ENCODE results near the gene UBR4. TPM values are rescaled to one million over a fixed set of nuclear protein-coding genes. Genes with fewer than 3 reads are reported as not detected.

The UBR4 gene
- total RNA-seq, 2 experiments from 2014 or later, result 109 to 110 TPM

GRCh38 chr1:19120070-19120469 is 90.0 kb downstream of the UBR4 start:
- peaks cover 41% of the 10 kb centered on the region for H3K36me3 Mint-ChIP-seq
- H3K4me3 Mint-ChIP-seq, result no peak overlapping the region
- peaks cover 13% of the 10 kb centered on the region for H3K4me1 Mint-ChIP-seq
- no peaks in the 10 kb centered on the region for H3K9me3 Mint-ChIP-seq
- no peak overlapping the region for H3K27ac Mint-ChIP-seq
- DNase-seq, result no peak
- no peaks in the 10 kb centered on the region for H3K27me3 Mint-ChIP-seq

- Mint-ChIP-seq H3K27ac (no peak overlapping the region), H3K27me3 (no peaks in the 10 kb centered on the region), H3K9me3 (no peaks in the 10 kb centered on the region), H3K36me3 (peaks cover 41% of the 10 kb centered on the region), H3K4me3 (no peak overlapping the region), H3K4me1 (no peaks in the 10 kb centered on the region)
- DNase-seq, result no peak
Observed at GRCh38 chr1:19115082-19115808, 94.8 kb downstream of the UBR4 start.

GRCh38 chr1:19113697-19114092 is 96.4 kb downstream of the UBR4 start:
- no peak overlapping the region for H3K4me3 Mint-ChIP-seq
- H3K27me3 Mint-ChIP-seq, result no peaks in the 10 kb centered on the region
- no peaks in the 10 kb centered on the region for H3K4me1 Mint-ChIP-seq
- H3K9me3 Mint-ChIP-seq, result no peaks in the 10 kb centered on the region
- DNase-seq, result peak; percentile 9
- peaks cover 35% of the 10 kb centered on the region for H3K36me3 Mint-ChIP-seq
- H3K27ac Mint-ChIP-seq, result no peak overlapping the region

- Mint-ChIP-seq H3K27me3 (no peaks in the 10 kb centered on the region), H3K4me3 (no peak overlapping the region), H3K36me3 (peaks cover 33% of the 10 kb centered on the region), H3K4me1 (no peaks in the 10 kb centered on the region), H3K27ac (no peak overlapping the region), H3K9me3 (no peaks in the 10 kb centered on the region)
- no peak for DNase-seq
Observed at GRCh38 chr1:19112891-19113696, 97.0 kb downstream of the UBR4 start.

- H3K4me1 Mint-ChIP-seq, result no peaks in the 10 kb centered on the region
- no peaks in the 10 kb centered on the region for H3K9me3 Mint-ChIP-seq
- H3K27me3 Mint-ChIP-seq, result no peaks in the 10 kb centered on the region
- no peak for DNase-seq
- H3K4me3 Mint-ChIP-seq, result no peak overlapping the region
- H3K36me3 Mint-ChIP-seq, result peaks cover 32% of the 10 kb centered on the region
- H3K27ac Mint-ChIP-seq, result no peak overlapping the region
Observed at GRCh38 chr1:19110257-19110927, 99.7 kb downstream of the UBR4 start.

- Mint-ChIP-seq H3K27me3 (no peaks in the 10 kb centered on the region), H3K36me3 (peaks cover 27% of the 10 kb centered on the region), H3K4me3 (no peak overlapping the region), H3K4me1 (no peaks in the 10 kb centered on the region), H3K9me3 (no peaks in the 10 kb centered on the region), H3K27ac (no peak overlapping the region)
- no peak for DNase-seq
Observed at GRCh38 chr1:19109545-19109944, 100.5 kb downstream of the UBR4 start.

- H3K27ac Mint-ChIP-seq, result no peak overlapping the region
- H3K4me3 Mint-ChIP-seq, result no peak overlapping the region
- H3K9me3 Mint-ChIP-seq, result no peaks in the 10 kb centered on the region
- H3K4me1 Mint-ChIP-seq, result no peaks in the 10 kb centered on the region
- peaks cover 19% of the 10 kb centered on the region for H3K36me3 Mint-ChIP-seq
- DNase-seq, result no peak
- no peaks in the 10 kb centered on the region for H3K27me3 Mint-ChIP-seq
Observed at GRCh38 chr1:19101244-19101643, 108.8 kb downstream of the UBR4 start.

- no peaks in the 10 kb centered on the region for H3K9me3 Mint-ChIP-seq
- H3K4me1 Mint-ChIP-seq, result no peaks in the 10 kb centered on the region
- DNase-seq, result no peak
- no peak overlapping the region for H3K4me3 Mint-ChIP-seq
- H3K36me3 Mint-ChIP-seq, result peaks cover 19% of the 10 kb centered on the region
- no peaks in the 10 kb centered on the region for H3K27me3 Mint-ChIP-seq
- H3K27ac Mint-ChIP-seq, result no peak overlapping the region
Observed at GRCh38 chr1:19100028-19100427, 110.0 kb downstream of the UBR4 start.

GRCh38 chr1:19096990-19097389 is 113.1 kb downstream of the UBR4 start:
- Mint-ChIP-seq H3K27me3 (no peaks in the 10 kb centered on the region), H3K4me1 (no peaks in the 10 kb centered on the region), H3K4me3 (no peak overlapping the region), H3K9me3 (no peaks in the 10 kb centered on the region), H3K36me3 (peaks cover 22% of the 10 kb centered on the region), H3K27ac (no peak overlapping the region)
- DNase-seq, result no peak

GRCh38 chr1:19096036-19096833 is 113.8 kb downstream of the UBR4 start:
- no peaks in the 10 kb centered on the region for H3K4me1 Mint-ChIP-seq
- DNase-seq, result no peak
- H3K4me3 Mint-ChIP-seq, result no peak overlapping the region
- no peaks in the 10 kb centered on the region for H3K27me3 Mint-ChIP-seq
- no peaks in the 10 kb centered on the region for H3K9me3 Mint-ChIP-seq
- H3K36me3 Mint-ChIP-seq, result peaks cover 24% of the 10 kb centered on the region
- H3K27ac Mint-ChIP-seq, result no peak overlapping the region

- DNase-seq, result no peak
- Mint-ChIP-seq H3K9me3 (no peaks in the 10 kb centered on the region), H3K27ac (no peak overlapping the region), H3K36me3 (peaks cover 35% of the 10 kb centered on the region), H3K27me3 (no peaks in the 10 kb centered on the region), H3K4me3 (no peak overlapping the region), H3K4me1 (peaks cover 19% of the 10 kb centered on the region)
Observed at GRCh38 chr1:19091196-19091953, 118.7 kb downstream of the UBR4 start.

- Mint-ChIP-seq H3K27me3 (no peaks in the 10 kb centered on the region), H3K27ac (no peak overlapping the region), H3K4me1 (peaks cover 19% of the 10 kb centered on the region), H3K4me3 (no peak overlapping the region), H3K9me3 (no peaks in the 10 kb centered on the region), H3K36me3 (peaks cover 43% of the 10 kb centered on the region)
- DNase-seq, result no peak
Observed at GRCh38 chr1:19089524-19089923, 120.5 kb downstream of the UBR4 start.

GRCh38 chr1:19088717-19089442 is 121.2 kb downstream of the UBR4 start:
- Mint-ChIP-seq H3K9me3 (no peaks in the 10 kb centered on the region), H3K4me3 (no peak overlapping the region), H3K27ac (peak overlapping the region; percentile 40), H3K27me3 (no peaks in the 10 kb centered on the region), H3K36me3 (peaks cover 43% of the 10 kb centered on the region), H3K4me1 (peaks cover 19% of the 10 kb centered on the region)
- no peak for DNase-seq

All from activated naive CD8-positive, alpha-beta T cell treated with anti-CD3 and anti-CD28 coated beads for 36 hours (primary cell).